B cell (primary cell): Measurements from ENCODE around the gene MYCBP.

Source experiments
- EZH2 ChIP-seq: IDR thresholded peaks from 2 replicates; pipeline ENCODE4 v1.6.1; 2012; ENCODE audit warnings: borderline replicate concordance, low read depth, mild to moderate bottlenecking, moderate library complexity, low read length; ENCODE audit not compliant: insufficient read depth, poor library complexity, severe bottlenecking
- TF ChIP-seq, protein P1 (sequence below): fragments of 200-600 bp; IDR thresholded peaks from one replicate; pipeline ENCODE4 v1.8.0; 2022; ENCODE audit warnings: antibody characterized with exemption, mild to moderate bottlenecking

DNA sequence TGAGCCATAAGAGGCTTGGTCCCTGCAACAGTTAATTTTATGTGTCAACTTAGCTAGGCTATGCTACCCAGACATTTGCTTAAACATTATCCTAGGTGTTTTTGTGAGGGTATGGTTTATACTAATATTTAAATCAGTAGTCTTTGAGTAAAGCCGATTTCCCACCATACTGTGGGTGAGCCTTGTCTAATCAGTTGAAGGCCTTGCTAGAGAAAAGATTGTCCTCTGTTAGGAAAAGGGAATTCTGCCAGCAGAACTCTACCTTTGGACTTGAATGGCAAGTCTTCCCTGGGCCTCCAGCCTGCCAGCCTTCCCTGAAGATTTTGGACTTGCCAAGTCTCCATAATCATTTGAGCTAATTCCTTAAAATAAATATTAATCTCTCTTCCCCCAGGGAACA is 44.6 kb upstream of the MYCBP start:
- TF ChIP-seq, protein P1, sequence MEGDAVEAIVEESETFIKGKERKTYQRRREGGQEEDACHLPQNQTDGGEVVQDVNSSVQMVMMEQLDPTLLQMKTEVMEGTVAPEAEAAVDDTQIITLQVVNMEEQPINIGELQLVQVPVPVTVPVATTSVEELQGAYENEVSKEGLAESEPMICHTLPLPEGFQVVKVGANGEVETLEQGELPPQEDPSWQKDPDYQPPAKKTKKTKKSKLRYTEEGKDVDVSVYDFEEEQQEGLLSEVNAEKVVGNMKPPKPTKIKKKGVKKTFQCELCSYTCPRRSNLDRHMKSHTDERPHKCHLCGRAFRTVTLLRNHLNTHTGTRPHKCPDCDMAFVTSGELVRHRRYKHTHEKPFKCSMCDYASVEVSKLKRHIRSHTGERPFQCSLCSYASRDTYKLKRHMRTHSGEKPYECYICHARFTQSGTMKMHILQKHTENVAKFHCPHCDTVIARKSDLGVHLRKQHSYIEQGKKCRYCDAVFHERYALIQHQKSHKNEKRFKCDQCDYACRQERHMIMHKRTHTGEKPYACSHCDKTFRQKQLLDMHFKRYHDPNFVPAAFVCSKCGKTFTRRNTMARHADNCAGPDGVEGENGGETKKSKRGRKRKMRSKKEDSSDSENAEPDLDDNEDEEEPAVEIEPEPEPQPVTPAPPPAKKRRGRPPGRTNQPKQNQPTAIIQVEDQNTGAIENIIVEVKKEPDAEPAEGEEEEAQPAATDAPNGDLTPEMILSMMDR, result no peak
- TF ChIP-seq EZH2, result no peak
